ENCODE results near the gene IDE. TPM values are rescaled to one million over a fixed set of nuclear protein-coding genes. Genes with fewer than 3 reads are reported as not detected.

IDE gene
- total RNA-seq, 1 experiment from 2014 or later: 66.4 TPM

GRCh38 chr10:92544296-92544695 lies 29.6 kb downstream of the IDE start:
- POLR2A ChIA-PET: interaction anchor here (1.3 to 4.6 kb wide), 2 partner anchors 27 to 29 kb away, joined by 3 to 31 read pairs; partner anchors contain the start of gene IDE
- Mint-ChIP-seq H3K27me3 (ENCODE audit: insufficient read depth, unreplicated experiment) (no peaks in the 10 kb centered on the region), H3K36me3 (ENCODE audit: insufficient read depth, unreplicated experiment) (peaks cover 31% of the 10 kb centered on the region), H3K4me3 (ENCODE audit: unreplicated experiment) (no peak overlapping the region), H3K27ac (ENCODE audit: low read depth, unreplicated experiment) (peak overlapping the region; percentile 58), H3K9me3 (ENCODE audit: unreplicated experiment) (no peaks in the 10 kb centered on the region), H3K4me1 (ENCODE audit: insufficient read depth, unreplicated experiment) (peaks cover 14% of the 10 kb centered on the region)
- peak; percentile 5 for DNase-seq (ENCODE audit: unreplicated experiment)
- intact Hi-C loops (cut with micrococcal nuclease): no loop called here
- BruUV-seq (replicated peaks): no TSS peak
- CTCF ChIA-PET: interaction anchor here (0.6 to 1.2 kb wide), 4 partner anchors 19 to 199 kb away, joined by 3 to 4 read pairs (median 3); partner anchors contain the start of gene IDE
- TF ChIP-seq CTCF (IDR thresholded peaks at IDR 0.05; ENCODE audit: unreplicated experiment): no peak

- Mint-ChIP-seq H3K4me3 (ENCODE audit: unreplicated experiment) (no peak overlapping the region), H3K4me1 (ENCODE audit: insufficient read depth, unreplicated experiment) (peaks cover 23% of the 10 kb centered on the region), H3K27ac (ENCODE audit: low read depth, unreplicated experiment) (no peak overlapping the region), H3K36me3 (ENCODE audit: insufficient read depth, unreplicated experiment) (peaks cover 34% of the 10 kb centered on the region), H3K9me3 (ENCODE audit: unreplicated experiment) (no peaks in the 10 kb centered on the region), H3K27me3 (ENCODE audit: insufficient read depth, unreplicated experiment) (no peaks in the 10 kb centered on the region)
- BruUV-seq (replicated peaks): no TSS peak
- TF ChIP-seq CTCF (IDR thresholded peaks at IDR 0.05; ENCODE audit: unreplicated experiment): no peak
- ChIA-PET POLR2A (interaction anchor here (1.1 to 1.5 kb wide), 2 partner anchors 30 to 32 kb away, joined by 3 to 6 read pairs; partner anchors contain the start of gene IDE), CTCF (interaction anchor here (1.0 kb wide), 1 partner anchor 25 kb away, joined by 3 read pairs; no protein-coding TSS in a partner anchor)
- intact Hi-C loops (cut with micrococcal nuclease): no loop called here
- DNase-seq (ENCODE audit: unreplicated experiment): no peak
Observed at GRCh38 chr10:92542458-92542857, 31.4 kb downstream of the IDE start.

- H3K27me3 Mint-ChIP-seq (ENCODE audit: insufficient read depth, unreplicated experiment): no peaks in the 10 kb centered on the region
- no peak for TF ChIP-seq CTCF (IDR thresholded peaks at IDR 0.05; ENCODE audit: unreplicated experiment)
- peaks cover 34% of the 10 kb centered on the region for H3K36me3 Mint-ChIP-seq (ENCODE audit: insufficient read depth, unreplicated experiment)
- no peaks in the 10 kb centered on the region for H3K9me3 Mint-ChIP-seq (ENCODE audit: unreplicated experiment)
- ChIA-PET CTCF (interaction anchor here (1.0 kb wide), 2 partner anchors 15 to 24 kb away, joined by 3 read pairs; no protein-coding TSS in a partner anchor), POLR2A (interaction anchor here (1.1 to 1.5 kb wide), 3 partner anchors 26 to 33 kb away, joined by 3 to 6 read pairs (median 3); partner anchors contain the start of gene IDE)
- no peak overlapping the region for H3K4me3 Mint-ChIP-seq (ENCODE audit: unreplicated experiment)
- DNase-seq (ENCODE audit: unreplicated experiment): no peak
- H3K27ac Mint-ChIP-seq (ENCODE audit: low read depth, unreplicated experiment): no peak overlapping the region
- no TSS peak for BruUV-seq (replicated peaks)
- H3K4me1 Mint-ChIP-seq (ENCODE audit: insufficient read depth, unreplicated experiment): peaks cover 23% of the 10 kb centered on the region
- intact Hi-C loops (cut with micrococcal nuclease): no loop called here
Observed at GRCh38 chr10:92541583-92541982, 32.3 kb downstream of the IDE start.

GRCh38 chr10:92538231-92538958 lies 35.5 kb downstream of the IDE start:
- H3K4me3 Mint-ChIP-seq (ENCODE audit: unreplicated experiment): no peak overlapping the region
- no peaks in the 10 kb centered on the region for H3K27me3 Mint-ChIP-seq (ENCODE audit: insufficient read depth, unreplicated experiment)
- intact Hi-C loops (cut with micrococcal nuclease): no loop called here
- no peak overlapping the region for H3K27ac Mint-ChIP-seq (ENCODE audit: low read depth, unreplicated experiment)
- no peak for TF ChIP-seq CTCF (IDR thresholded peaks at IDR 0.05; ENCODE audit: unreplicated experiment)
- H3K4me1 Mint-ChIP-seq (ENCODE audit: insufficient read depth, unreplicated experiment): peaks cover 9% of the 10 kb centered on the region
- POLR2A ChIA-PET: interaction anchor here (0.6 kb wide), 1 partner anchor 45 kb away, joined by 3 read pairs; no protein-coding TSS in a partner anchor
- BruUV-seq (replicated peaks): no TSS peak
- peaks cover 66% of the 10 kb centered on the region for H3K36me3 Mint-ChIP-seq (ENCODE audit: insufficient read depth, unreplicated experiment)
- CTCF ChIA-PET: no interaction called here
- H3K9me3 Mint-ChIP-seq (ENCODE audit: unreplicated experiment): no peaks in the 10 kb centered on the region
- peak; percentile 1 for DNase-seq (ENCODE audit: unreplicated experiment)

All from MCF 10A (cell line).